ENCODE results near the gene BHLHA9.
"Not testable (repeated sequence)": the region's sequence is repeated elsewhere in the genome, so short reads cannot be mapped to it uniquely, and the experiment has no call there.

The BHLHA9 gene

DNA sequence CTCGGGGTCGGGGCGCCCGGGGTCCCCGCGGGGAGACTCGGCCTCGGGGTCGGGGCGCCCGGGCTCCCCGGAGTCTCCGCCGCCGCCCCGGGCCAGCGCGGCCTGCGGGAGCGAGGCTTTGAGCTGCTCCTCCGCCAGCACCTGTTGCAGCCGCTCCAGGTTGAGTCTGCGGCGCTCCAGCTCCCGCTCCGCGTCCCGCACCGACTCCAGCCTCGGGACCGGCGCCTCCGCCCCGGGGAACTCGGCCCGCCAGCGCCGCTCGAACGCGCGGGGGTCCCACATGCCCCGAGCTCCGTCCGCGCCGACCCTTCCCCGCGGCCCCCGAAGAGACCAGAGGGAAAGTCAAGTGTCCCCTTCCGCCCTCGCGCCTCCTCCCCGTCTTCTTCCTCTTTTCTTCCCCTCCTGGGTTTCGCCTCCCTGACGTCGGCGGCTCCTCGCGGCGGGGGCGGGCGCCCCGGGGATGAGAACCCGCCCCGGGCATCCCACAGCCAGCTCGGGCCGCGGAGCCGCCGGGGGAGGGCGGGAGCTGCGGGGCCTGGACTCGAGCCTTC is 40.8 kb upstream of the BHLHA9 start:
- peak overlapping the region; percentile 77 to 87 for H3K9ac ChIP-seq (ENCODE audit: low read depth in 1 of 2, low read length in 2 of 2)
- peak overlapping the region; percentile 69 to 85 for H3K4me3 ChIP-seq (ENCODE audit: low read length in 2 of 2)
- H3K27ac ChIP-seq (ENCODE audit: low read depth in 2 of 2, low read length in 2 of 2), result peak overlapping the region; percentile 82 to 85
- peaks cover 10 to 24% of the 10 kb centered on the region in 2 donors for H3K4me1 ChIP-seq (ENCODE audit: control insufficient read depth in 2 of 2, insufficient read depth in 2 of 2, low read length in 2 of 2)
- no peaks in the 10 kb centered on the region for H3K9me3 ChIP-seq (ENCODE audit: control insufficient read depth in 2 of 2, low read length in 2 of 2)
- peaks cover 8% of the 10 kb centered on the region in 2 donors for H3K36me3 ChIP-seq (ENCODE audit: control insufficient read depth in 2 of 2, insufficient read depth in 2 of 2, low read length in 2 of 2)
- peaks cover 0 to 2% of the 10 kb centered on the region in 2 donors for H3K27me3 ChIP-seq (ENCODE audit: control insufficient read depth in 2 of 2, insufficient read depth in 2 of 2, low read length in 2 of 2)

DNA sequence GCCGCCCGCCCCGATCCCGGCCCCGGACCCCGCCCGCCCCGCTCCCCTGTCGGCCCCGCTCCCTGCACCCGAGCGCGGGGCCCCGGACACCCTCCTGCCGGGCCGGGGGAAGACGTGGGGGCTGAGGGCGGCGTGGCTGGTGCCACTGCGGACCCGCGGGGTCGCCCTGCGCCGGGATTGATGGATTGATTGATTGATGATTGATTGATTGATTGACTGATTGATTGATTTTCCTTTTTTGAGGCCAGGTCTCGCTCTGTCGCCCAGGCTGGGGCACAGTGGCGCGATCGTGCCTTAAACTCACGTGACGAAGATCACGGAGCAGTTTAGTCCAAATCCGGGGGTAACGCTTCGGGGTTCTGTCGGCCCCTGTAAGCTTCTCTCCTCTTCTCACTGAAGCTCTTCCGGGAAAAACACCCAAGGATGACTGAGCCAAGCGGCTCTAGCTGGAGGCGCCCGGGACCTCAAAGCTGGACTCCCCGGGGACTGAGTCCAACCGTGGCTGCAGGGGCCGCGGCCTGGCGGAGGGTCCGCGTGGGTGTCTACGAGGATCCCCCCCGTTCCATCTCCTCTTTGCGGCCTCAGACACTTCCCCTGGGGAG is 40.2 kb upstream of the BHLHA9 start:
- H3K4me1 ChIP-seq (ENCODE audit: control insufficient read depth in 2 of 2, insufficient read depth in 2 of 2, low read length in 2 of 2), result peaks cover 10 to 21% of the 10 kb centered on the region in 2 donors
- H3K27me3 ChIP-seq (ENCODE audit: control insufficient read depth in 2 of 2, insufficient read depth in 2 of 2, low read length in 2 of 2), result peaks cover 0 to 2% of the 10 kb centered on the region in 2 donors
- peak overlapping the region; percentile 38 to 85 for H3K27ac ChIP-seq (ENCODE audit: low read depth in 2 of 2, low read length in 2 of 2)

DNA sequence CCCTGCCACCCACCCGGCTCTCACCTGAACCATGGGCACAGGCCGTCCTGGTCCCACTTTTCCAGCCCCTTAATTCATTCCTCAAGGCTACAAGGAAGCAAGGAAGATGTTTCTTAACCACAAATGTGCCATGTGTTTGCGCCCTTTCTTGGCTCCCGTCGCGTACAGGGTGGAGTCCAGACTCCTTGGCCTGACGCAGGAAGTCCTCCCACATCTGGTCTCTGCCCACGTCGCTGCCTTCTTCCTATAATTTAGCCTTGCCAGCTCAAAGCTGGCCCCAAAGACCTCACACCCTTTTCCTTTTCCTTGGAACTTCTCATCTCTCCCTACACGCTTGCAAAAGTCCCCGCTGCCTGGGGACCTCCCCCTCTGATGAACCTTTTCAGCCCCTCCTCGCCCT is 38.8 kb upstream of the BHLHA9 start:
- Histone ChIP-seq H3K27ac (ENCODE audit: low read depth in 2 of 2, low read length in 2 of 2) (peak overlapping the region; percentile 45 to 54), H3K27me3 (ENCODE audit: control insufficient read depth in 2 of 2, insufficient read depth in 2 of 2, low read length in 2 of 2) (peaks cover 0 to 2% of the 10 kb centered on the region in 2 donors), H3K36me3 (ENCODE audit: control insufficient read depth in 2 of 2, insufficient read depth in 2 of 2, low read length in 2 of 2) (peaks cover 3 to 4% of the 10 kb centered on the region in 2 donors), H3K4me3 (ENCODE audit: low read length in 2 of 2) (peak overlapping the region in 1 of 2 donors; percentile 20), H3K4me1 (ENCODE audit: control insufficient read depth in 2 of 2, insufficient read depth in 2 of 2, low read length in 2 of 2) (peaks cover 10 to 21% of the 10 kb centered on the region in 2 donors), H3K9me3 (ENCODE audit: control insufficient read depth in 2 of 2, low read length in 2 of 2) (no peaks in the 10 kb centered on the region), H3K9ac (ENCODE audit: low read depth in 1 of 2, low read length in 2 of 2) (peak overlapping the region; percentile 36 to 47)

More for the DNA sequence above, 40.2 kb upstream of the BHLHA9 start:
- peak overlapping the region; percentile 65 to 87 for H3K9ac ChIP-seq (ENCODE audit: low read depth in 1 of 2, low read length in 2 of 2)
- H3K4me3 ChIP-seq (ENCODE audit: low read length in 2 of 2), result peak overlapping the region; percentile 73 to 85
- H3K9me3 ChIP-seq (ENCODE audit: control insufficient read depth in 2 of 2, low read length in 2 of 2), result no peaks in the 10 kb centered on the region
- H3K36me3 ChIP-seq (ENCODE audit: control insufficient read depth in 2 of 2, insufficient read depth in 2 of 2, low read length in 2 of 2), result peaks cover 8% of the 10 kb centered on the region in 2 donors

DNA sequence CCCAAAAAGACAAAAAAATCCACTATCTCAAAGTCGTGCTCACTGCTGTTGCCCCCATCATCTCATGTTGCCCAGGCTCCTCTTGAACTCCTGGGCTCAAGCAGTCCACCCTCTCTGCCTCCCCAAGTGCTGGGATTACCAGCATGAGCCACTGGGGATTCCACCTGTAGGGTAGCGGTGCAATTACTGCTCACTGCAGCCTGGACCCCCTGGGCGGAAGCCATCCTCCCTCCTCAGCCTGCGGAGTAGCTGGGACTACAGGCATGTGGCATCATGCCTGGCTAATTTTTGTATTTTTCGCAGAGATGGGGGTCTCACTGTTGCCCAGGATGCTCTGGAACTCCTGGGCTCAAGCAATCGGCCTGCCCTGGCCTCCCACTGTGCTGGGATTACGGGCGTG is 37.9 kb upstream of the BHLHA9 start:
- Histone ChIP-seq H3K27ac (ENCODE audit: low read depth in 2 of 2, low read length in 2 of 2) (no peak overlapping the region), H3K9ac (ENCODE audit: low read depth in 1 of 2, low read length in 2 of 2) (no peak overlapping the region)

DNA sequence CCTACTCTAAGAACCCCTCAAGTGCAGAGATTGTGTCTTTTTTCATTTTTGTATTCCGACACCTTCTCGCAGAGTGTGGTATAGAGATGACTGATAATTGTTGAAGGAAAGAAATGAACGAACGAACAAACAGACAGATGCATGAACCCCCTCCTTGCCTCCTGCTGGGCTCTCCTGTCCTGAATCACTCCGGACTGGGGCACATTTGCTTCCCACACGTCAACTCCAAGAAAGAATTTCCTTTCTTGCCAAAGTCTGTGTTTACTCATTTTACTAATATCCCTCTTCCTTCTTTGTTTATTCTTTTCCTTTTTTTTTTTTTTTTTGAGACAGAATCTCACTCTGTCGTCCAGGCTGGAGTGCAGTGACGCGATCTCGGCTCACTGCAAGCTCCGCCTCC is 37.5 kb upstream of the BHLHA9 start:
- H3K9ac ChIP-seq (ENCODE audit: low read depth in 1 of 2, low read length in 2 of 2), result no peak overlapping the region

More for the DNA sequence above, 37.9 kb upstream of the BHLHA9 start:
- H3K27me3 ChIP-seq (ENCODE audit: control insufficient read depth in 2 of 2, insufficient read depth in 2 of 2, low read length in 2 of 2), result peaks cover 0 to 2% of the 10 kb centered on the region in 2 donors
- peaks cover 7 to 21% of the 10 kb centered on the region in 2 donors for H3K4me1 ChIP-seq (ENCODE audit: control insufficient read depth in 2 of 2, insufficient read depth in 2 of 2, low read length in 2 of 2)
- H3K9me3 ChIP-seq (ENCODE audit: control insufficient read depth in 2 of 2, low read length in 2 of 2), result no peaks in the 10 kb centered on the region
- no peaks in the 10 kb centered on the region for H3K36me3 ChIP-seq (ENCODE audit: control insufficient read depth in 2 of 2, insufficient read depth in 2 of 2, low read length in 2 of 2)
- H3K4me3 ChIP-seq (ENCODE audit: low read length in 2 of 2), result no peak overlapping the region

DNA sequence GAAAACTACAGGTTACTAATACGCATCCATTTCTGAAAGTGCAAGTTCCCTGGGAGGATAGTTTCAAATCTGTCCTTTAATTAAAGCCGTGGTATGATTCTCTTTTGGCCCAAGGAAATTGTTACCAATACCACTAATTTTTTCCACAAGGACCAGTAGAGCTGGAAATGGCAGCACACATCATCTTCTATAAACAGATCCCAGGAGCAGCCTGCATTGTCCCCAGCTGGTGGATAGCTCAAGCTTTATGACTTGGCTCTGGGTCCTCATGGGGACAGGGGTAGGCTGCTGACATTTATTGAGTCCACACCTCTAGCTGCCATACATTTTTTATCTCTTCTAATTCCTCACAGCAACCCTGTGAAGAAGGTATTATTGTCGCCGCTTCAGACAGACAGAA is 35.8 kb upstream of the BHLHA9 start:
- Histone ChIP-seq H3K27me3 (ENCODE audit: control insufficient read depth in 2 of 2, insufficient read depth in 2 of 2, low read length in 2 of 2) (peaks cover 0 to 2% of the 10 kb centered on the region in 2 donors), H3K9ac (ENCODE audit: low read depth in 1 of 2, low read length in 2 of 2) (no peak overlapping the region), H3K36me3 (ENCODE audit: control insufficient read depth in 2 of 2, insufficient read depth in 2 of 2, low read length in 2 of 2) (no peaks in the 10 kb centered on the region), H3K27ac (ENCODE audit: low read depth in 2 of 2, low read length in 2 of 2) (no peak overlapping the region), H3K9me3 (ENCODE audit: control insufficient read depth in 2 of 2, low read length in 2 of 2) (no peaks in the 10 kb centered on the region), H3K4me3 (ENCODE audit: low read length in 2 of 2) (no peak overlapping the region), H3K4me1 (ENCODE audit: control insufficient read depth in 2 of 2, insufficient read depth in 2 of 2, low read length in 2 of 2) (peaks cover 3 to 15% of the 10 kb centered on the region in 2 donors)

More for the DNA sequence above, 37.5 kb upstream of the BHLHA9 start:
- no peaks in the 10 kb centered on the region for H3K36me3 ChIP-seq (ENCODE audit: control insufficient read depth in 2 of 2, insufficient read depth in 2 of 2, low read length in 2 of 2)
- H3K4me3 ChIP-seq (ENCODE audit: low read length in 2 of 2), result no peak overlapping the region
- H3K27ac ChIP-seq (ENCODE audit: low read depth in 2 of 2, low read length in 2 of 2), result no peak overlapping the region
- H3K9me3 ChIP-seq (ENCODE audit: control insufficient read depth in 2 of 2, low read length in 2 of 2), result no peaks in the 10 kb centered on the region
- H3K27me3 ChIP-seq (ENCODE audit: control insufficient read depth in 2 of 2, insufficient read depth in 2 of 2, low read length in 2 of 2), result peaks cover 0 to 2% of the 10 kb centered on the region in 2 donors
- H3K4me1 ChIP-seq (ENCODE audit: control insufficient read depth in 2 of 2, insufficient read depth in 2 of 2, low read length in 2 of 2), result peaks cover 3 to 16% of the 10 kb centered on the region in 2 donors

- Histone ChIP-seq H3K36me3 (ENCODE audit: control insufficient read depth in 2 of 2, insufficient read depth in 2 of 2, low read length in 2 of 2) (no peaks in the 10 kb centered on the region), H3K4me3 (ENCODE audit: low read length in 2 of 2) (no peak overlapping the region), H3K9me3 (ENCODE audit: control insufficient read depth in 2 of 2, low read length in 2 of 2) (no peaks in the 10 kb centered on the region), H3K4me1 (ENCODE audit: control insufficient read depth in 2 of 2, insufficient read depth in 2 of 2, low read length in 2 of 2) (peaks cover 0 to 2% of the 10 kb centered on the region in 2 donors), H3K27me3 (ENCODE audit: control insufficient read depth in 2 of 2, insufficient read depth in 2 of 2, low read length in 2 of 2) (no peaks in the 10 kb centered on the region), H3K27ac (ENCODE audit: low read depth in 2 of 2, low read length in 2 of 2) (no peak overlapping the region), H3K9ac (ENCODE audit: low read depth in 1 of 2, low read length in 2 of 2) (no peak overlapping the region)
These were observed 32.8 kb upstream of the BHLHA9 start for GRCh38 chr17:1237471-1237870.

- Histone ChIP-seq H3K36me3 (ENCODE audit: control insufficient read depth in 2 of 2, insufficient read depth in 2 of 2, low read length in 2 of 2) (no peaks in the 10 kb centered on the region), H3K9ac (ENCODE audit: low read depth in 1 of 2, low read length in 2 of 2) (no peak overlapping the region), H3K27ac (ENCODE audit: low read depth in 2 of 2, low read length in 2 of 2) (no peak overlapping the region), H3K27me3 (ENCODE audit: control insufficient read depth in 2 of 2, insufficient read depth in 2 of 2, low read length in 2 of 2) (no peaks in the 10 kb centered on the region), H3K4me1 (ENCODE audit: control insufficient read depth in 2 of 2, insufficient read depth in 2 of 2, low read length in 2 of 2) (no peaks in the 10 kb centered on the region), H3K4me3 (ENCODE audit: low read length in 2 of 2) (no peak overlapping the region), H3K9me3 (ENCODE audit: control insufficient read depth in 2 of 2, low read length in 2 of 2) (no peaks in the 10 kb centered on the region)
These were observed 31.0 kb upstream of the BHLHA9 start for GRCh38 chr17:1239210-1239609.

DNA sequence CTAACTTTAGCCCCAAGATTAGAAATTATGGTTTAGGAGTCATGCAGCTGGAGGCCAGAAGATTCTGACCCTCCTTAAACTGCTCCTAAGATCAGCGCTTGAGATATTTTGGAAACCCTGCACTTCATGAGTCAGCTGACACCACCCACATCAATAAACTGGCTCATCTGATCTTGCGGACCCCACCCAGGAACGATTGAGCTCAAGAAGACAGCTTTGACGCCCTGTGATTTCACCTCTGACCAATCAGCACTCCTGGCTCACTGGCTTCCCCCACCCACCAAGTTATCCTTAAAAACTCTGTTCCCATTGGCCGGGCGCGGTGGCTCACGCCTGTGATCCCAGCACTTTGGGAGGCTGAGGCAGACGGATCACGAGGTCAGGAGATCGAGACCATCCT is 29.8 kb upstream of the BHLHA9 start:
- not testable (repeated sequence) for H3K27me3 ChIP-seq (ENCODE audit: control insufficient read depth in 2 of 2, insufficient read depth in 2 of 2, low read length in 2 of 2); H3K36me3 ChIP-seq (ENCODE audit: control insufficient read depth in 2 of 2, insufficient read depth in 2 of 2, low read length in 2 of 2); H3K9ac ChIP-seq (ENCODE audit: low read depth in 1 of 2, low read length in 2 of 2); H3K27ac ChIP-seq (ENCODE audit: low read depth in 2 of 2, low read length in 2 of 2); H3K4me1 ChIP-seq (ENCODE audit: control insufficient read depth in 2 of 2, insufficient read depth in 2 of 2, low read length in 2 of 2); H3K4me3 ChIP-seq (ENCODE audit: low read length in 2 of 2); H3K9me3 ChIP-seq (ENCODE audit: control insufficient read depth in 2 of 2, low read length in 2 of 2)

GRCh38 chr17:1241929-1242328 is 28.3 kb upstream of the BHLHA9 start:
- no peak overlapping the region for H3K27ac ChIP-seq (ENCODE audit: low read depth in 2 of 2, low read length in 2 of 2)
- H3K4me1 ChIP-seq (ENCODE audit: control insufficient read depth in 2 of 2, insufficient read depth in 2 of 2, low read length in 2 of 2), result no peaks in the 10 kb centered on the region
- no peaks in the 10 kb centered on the region for H3K36me3 ChIP-seq (ENCODE audit: control insufficient read depth in 2 of 2, insufficient read depth in 2 of 2, low read length in 2 of 2)
- no peaks in the 10 kb centered on the region for H3K27me3 ChIP-seq (ENCODE audit: control insufficient read depth in 2 of 2, insufficient read depth in 2 of 2, low read length in 2 of 2)
- H3K9ac ChIP-seq (ENCODE audit: low read depth in 1 of 2, low read length in 2 of 2), result no peak overlapping the region
- no peak overlapping the region for H3K4me3 ChIP-seq (ENCODE audit: low read length in 2 of 2)
- no peaks in the 10 kb centered on the region for H3K9me3 ChIP-seq (ENCODE audit: control insufficient read depth in 2 of 2, low read length in 2 of 2)
